GM18498 (cell line): ENCODE data around the gene IL25.
"Not testable (repeated sequence)": the region's sequence is repeated elsewhere in the genome, so short reads cannot be mapped to it uniquely, and the experiment has no call there.

Source experiments
- ATAC-seq: cut with Tn5 transposase; IDR thresholded peaks from one replicate; pipeline ENCODE4 v1.9.1; 2021; ENCODE audit warnings: mild to moderate bottlenecking, moderate library complexity; ENCODE audit not compliant: unreplicated experiment

The IL25 gene

DNA sequence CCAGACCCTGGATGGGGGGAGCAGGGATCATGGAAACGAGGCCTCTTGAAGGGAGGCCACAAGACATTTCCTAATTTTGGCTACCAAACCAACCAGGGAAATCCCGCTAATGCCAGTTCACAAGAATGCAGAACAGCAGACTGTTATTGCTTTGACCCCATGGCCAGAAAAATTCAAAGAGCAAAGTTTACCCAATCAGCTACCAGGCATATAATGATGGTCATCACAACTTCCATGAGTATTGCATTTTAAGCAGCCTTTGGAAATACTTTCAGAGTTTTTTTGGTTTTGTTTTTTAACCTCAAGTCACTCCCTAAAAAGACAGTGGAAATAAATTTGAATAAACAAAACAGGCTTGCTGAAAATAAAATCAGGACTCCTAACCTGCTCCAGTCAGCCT lies at the start of gene IL25:
Gene IL25, plus strand, starts transcription at position 301 of the 400 bp plus-strand sequence.
- ATAC-seq, result no peak

DNA sequence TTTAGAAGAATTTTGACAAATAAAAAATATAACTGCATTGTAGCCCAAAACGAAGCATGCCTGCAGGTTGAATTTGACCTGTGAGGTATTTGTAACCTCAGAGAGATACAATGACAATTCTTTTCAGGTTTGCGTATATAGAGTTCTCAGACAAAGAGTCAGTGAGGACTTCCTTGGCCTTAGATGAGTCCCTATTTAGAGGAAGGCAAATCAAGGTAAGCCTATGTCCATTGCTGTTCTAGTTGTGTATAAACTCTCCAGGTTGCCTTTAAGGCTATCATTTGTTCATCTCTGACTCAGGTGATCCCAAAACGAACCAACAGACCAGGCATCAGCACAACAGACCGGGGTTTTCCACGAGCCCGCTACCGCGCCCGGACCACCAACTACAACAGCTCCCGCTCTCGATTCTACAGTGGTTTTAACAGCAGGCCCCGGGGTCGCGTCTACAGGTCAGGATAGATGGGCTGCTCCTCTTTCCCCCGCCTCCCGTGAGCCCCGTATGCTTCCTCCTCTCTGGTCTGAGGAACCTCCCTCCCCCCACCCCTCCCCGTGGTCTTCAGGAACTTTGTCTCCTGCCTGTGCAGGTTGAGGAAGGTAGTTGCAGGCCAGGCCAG lies 48.7 kb upstream of the IL25 start:
- no peak for ATAC-seq

DNA sequence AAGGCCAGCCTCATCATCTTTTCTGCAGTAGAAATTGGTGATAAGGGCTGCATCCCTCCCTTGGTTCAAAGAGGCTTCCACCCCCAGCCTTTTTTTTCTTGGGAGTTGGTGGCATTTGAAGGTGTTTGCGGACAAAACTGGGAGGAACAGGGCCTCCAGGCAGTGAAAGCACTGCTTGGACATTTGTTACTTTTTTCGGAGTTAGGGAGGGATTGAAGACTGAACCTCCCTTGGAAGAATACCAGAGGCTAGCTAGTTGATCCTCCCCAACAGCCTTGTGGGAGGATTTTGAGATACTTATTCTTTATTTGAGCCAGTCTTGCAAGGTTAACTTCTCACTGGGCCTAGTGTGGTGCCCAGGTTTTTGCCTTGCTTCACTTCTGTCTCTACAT lies 48.2 kb upstream of the IL25 start:
- ATAC-seq, result no peak

DNA sequence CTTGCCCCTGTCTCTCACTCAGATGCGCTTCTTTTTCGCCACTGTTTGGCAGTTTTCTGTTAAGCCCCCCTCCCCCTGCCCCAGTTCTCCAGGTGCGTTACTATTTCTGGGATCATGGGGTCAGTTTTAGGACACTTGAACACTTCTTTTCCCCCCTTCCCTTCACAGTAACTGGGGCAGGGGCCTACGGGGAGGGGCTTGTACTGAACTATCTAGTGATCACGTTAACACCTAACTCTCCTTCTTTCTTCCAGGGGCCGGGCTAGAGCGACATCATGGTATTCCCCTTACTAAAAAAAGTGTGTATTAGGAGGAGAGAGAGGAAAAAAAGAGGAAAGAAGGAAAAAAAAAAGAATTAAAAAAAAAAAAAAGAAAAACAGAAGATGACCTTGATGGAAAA lies 47.6 kb upstream of the IL25 start:
- no peak for ATAC-seq

DNA sequence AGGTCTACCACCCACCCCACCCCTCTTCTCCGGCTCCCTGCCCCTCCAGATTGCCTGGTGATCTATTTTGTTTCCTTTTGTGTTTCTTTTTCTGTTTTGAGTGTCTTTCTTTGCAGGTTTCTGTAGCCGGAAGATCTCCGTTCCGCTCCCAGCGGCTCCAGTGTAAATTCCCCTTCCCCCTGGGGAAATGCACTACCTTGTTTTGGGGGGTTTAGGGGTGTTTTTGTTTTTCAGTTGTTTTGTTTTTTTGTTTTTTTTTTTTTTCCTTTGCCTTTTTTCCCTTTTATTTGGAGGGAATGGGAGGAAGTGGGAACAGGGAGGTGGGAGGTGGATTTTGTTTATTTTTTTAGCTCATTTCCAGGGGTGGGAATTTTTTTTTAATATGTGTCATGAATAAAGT lies 46.9 kb upstream of the IL25 start:
- not testable (repeated sequence) for ATAC-seq

DNA sequence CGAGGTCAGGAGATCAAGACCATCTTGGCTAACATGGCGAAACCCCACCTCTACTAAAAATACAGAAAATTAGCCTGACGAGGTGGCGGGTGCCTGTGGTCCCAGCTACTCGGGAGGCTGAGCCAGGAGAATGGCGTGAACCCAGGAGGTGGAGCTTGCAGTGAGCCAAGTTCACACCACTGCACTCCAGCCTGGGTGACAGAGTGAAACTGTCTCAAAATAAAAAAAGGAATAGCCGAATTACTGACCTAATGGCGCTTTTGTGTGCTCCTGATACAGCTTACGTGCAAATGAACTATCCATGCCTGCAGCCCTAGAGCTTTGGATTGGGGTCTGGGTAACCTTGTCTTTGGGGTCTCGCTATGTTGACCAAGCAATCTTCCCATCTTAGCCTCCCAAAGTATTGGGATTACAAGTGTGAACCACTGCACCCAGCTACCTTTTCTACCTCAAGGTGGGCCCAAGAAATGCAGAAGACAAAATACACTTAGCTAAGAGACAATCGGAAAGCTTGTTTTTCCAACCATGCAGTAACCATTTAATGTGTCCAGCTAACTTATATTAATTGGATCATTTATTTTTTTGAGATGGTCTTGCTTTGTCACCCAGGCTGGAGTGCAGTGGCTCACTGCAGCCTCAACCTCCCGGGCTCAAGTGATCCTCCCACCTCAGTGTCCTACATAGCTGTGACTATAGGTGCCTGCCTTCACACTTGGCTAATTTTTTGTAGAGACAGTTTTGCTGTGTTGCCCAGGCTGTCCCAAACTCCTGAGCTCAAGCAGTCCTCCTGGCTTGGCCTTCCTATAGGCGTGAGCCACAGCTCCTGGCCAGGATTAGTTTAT lies 45.9 kb upstream of the IL25 start:
- no peak for ATAC-seq

DNA sequence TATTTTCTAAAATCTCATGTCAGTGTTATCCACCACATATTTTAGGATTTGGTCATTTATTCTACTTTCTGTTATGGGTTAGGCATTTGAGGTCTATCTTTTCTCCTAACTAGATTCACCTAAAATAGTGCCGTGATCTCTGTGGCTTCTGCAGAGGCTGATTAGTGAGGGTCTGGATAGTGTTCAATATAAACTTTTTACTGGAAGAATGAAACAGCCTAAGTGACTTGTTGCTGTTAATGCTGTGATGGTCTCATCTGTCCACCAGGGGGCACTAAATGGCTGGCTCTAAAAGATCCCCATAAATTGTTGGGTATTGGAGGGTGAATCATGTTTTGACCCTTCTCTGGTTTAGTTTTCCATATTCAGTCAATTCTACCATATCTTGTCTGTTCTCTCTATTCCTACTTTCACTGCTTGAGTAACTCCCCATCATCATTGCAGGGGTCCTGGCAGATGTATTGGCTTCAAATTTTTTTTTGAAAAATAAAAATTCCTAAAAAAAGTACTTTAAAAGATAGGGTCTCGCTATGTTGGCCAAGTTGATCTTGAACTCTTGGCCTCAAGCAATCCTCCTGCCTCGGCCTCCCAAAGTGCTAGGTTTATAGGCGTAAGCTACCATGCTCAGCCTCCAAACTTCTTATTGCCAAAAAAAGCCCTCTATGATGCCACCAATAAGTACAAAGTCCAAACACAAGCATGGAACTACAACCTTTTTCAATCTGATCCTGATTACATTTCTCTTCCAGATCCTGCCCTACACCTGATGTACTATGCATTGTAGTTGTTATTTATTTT lies 44.5 kb upstream of the IL25 start:
- ATAC-seq, result no peak

DNA sequence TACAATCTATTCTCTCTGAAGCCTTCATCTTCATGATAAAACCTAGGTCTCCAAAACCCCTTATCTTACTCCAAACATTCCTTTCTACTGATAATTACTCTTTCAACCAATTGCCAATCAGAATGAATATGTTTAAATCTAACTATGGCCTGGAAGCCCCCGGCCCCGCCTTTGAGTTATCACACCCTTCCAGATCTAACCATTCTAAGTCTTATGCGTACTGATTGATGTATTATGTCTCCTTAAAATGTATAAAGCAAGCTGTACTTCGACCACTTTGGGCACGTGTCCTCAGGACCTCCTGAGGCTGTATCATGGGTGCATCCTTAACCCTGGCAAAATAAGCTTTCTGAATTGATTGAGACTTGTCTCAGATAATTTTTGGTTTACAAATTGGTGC lies 37.0 kb upstream of the IL25 start:
- no peak for ATAC-seq

DNA sequence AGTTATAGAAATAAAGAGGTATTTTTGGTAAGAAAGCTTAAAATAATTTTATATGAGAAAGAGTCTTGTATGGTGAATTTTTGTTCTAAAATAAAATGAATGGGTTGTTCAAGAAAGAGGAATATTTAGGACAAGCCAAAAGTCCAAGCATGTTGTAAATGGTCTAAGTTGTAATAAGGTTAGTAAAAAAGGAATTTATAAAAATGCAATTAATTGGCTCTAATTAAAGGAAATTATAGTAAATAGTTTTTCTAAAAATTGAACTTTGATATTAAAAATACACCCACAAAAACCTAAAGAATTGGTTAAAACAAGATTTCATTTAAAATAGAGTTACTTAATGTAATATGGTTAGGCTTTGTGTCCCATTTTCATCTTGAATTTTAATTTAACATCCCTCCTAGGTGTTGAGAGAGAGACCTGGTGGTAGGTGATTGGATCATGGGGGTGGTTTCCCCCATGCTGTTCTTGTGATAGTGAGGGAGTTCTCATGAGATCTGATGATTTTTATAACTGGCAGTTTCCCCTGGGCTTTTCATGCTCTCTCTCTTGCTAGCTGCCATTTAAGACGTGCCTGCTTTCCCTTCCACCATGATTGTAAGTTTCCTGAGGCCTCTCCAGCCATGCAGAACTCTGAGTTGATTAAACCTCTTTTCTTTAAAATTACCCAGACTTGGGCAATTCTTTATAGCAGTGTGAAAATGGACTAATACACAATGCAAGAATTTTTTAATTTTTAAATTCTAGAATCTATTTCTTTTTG lies 32.9 kb upstream of the IL25 start:
- no peak for ATAC-seq

DNA sequence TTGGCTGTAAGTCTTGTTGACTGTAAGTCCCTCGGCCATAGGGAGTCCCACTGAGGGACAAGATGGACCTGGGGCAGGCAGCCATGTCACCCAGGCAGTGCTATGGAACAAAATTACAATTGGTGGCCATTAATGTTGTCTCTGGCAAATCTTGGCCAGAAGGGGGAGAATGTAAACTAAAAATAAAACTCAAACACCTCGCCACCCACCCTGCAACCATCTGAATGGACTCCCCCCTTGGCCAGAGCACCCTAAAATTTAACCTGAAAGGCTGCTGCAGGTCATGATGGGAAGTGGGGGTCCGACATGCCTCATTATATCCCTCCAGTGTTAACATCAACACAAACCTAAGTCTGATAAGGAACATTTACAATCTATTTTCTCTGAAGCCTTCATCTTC lies 28.1 kb upstream of the IL25 start:
- ATAC-seq, result no peak

DNA sequence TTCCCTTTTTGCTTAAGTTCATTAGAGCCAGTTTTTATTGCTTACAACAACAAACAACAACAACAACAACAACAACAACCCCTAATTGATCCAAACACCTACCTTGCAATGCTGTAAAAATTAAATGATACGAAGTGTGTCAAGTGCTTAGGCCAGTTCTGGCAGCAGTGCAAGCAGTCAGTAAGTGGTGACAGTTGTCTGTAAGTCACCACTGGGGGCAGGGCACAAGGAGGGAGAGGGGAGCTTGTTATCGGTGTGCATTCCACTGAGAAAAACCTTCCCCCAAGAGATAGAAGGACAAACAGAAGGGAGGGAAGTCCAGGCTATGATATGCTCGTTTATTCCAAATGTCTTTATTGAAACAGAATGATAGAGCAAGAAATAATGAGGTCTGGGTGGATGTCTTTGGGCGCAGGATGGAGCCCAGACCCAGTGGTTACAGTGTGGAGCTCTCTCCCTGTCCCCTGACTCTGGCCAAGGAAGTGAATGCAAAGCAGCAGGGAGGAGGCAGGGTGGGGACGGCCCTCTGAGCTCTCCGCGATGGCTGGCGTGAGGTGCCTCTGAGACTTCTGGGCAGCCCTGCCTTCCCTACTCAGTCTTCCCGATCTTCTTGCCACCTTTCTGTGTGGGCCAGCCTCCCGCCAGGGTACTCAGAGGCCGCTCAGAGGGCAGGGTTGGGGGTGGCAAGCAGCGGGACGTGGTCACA lies 26.5 kb upstream of the IL25 start:
- ATAC-seq, result no peak

DNA sequence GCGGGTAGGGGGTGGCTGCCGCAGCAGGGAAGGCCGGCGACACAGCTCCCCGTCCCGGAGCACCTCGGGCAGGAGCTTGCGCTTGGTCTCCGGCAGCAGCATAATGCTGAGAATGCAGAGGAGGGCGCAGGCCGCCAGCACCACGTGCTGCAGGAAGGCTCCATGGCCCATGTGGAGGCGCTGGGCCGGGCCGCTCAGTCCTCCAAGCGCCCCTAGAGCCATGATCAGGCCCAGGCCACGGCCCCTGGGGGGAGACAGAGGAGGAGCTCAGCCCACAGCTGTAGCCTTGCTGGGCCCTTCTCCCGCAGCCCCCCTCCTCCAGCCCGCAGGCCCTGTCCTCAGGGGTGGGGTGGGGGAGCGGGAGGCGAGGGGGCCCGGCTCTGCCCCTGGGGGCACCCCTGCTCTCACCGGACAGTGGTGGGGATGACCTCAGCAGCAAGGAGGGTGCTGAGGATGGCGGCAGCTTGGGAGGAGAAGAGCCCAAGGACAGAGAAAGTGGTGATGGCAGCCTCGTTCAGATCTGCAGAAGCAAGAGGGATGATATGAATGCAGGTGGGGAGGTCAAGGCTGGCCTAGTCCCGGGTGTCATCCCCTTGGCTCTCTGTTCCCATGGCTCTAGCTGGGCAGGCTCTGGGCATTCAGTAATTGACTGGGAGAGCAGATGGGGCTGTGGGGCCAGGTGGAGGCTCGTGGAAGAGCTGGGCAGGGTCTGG lies 25.8 kb upstream of the IL25 start:
- no peak for ATAC-seq

DNA sequence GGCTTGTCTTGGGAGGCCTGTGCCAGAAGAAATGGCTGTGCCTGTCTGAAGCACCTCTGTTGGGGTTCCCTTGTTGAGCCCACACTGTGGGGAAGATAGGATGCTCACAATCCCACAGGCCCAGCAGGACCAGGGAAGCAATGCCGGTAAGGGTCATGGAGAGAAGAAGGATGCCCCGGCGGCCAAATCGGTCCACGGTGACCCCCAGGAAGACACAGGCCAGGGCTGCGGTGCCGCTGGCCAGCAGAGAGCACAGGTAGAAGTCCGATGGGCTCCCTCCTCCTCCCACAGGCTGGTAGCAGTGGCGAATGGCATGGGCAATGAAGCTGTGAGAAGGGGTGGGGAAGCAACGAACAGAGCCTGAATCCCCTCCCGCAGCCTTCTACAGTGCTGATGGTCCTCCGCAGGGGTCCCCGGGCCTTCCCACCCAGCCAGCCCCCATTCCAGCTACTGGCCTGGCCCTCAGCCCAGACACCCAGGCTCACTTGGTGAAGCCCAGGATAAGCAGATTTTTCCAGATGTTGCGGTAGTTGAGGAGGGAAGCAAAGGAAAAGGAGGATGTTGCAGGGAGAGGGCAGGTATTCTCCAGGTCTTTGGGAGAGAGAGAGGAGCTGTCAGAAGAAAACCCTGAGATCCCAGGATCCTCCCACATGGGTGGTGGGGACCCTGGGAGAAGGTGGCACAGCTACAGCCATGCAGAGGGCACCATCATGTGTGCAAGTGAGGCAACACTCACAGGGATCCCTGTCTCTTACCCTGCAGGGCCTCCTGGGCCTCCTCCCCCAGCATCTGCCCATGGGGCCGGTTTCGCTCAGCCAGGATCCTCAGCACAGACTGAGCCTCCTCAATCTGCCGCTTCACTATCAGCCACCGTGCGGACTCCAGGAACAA lies 25.0 kb upstream of the IL25 start:
- no peak for ATAC-seq

DNA sequence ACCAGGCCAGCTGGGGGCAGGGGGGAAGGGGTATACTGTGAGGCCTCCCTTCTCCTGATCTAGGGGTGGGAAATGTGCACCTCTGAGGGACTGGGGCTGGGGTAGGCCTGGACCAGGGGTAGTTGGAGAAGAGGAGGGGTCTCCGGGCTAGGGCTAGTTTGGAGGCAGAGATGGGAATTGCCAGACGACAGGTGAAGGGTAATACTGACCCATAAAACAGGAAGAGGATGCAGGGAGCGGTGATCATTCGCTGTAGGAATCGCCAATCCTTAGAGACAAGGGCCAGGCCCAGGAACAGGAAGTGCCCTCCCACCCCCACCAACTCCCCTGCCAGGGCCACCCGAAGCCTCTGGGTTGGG lies 24.3 kb upstream of the IL25 start:
- no peak for ATAC-seq

DNA sequence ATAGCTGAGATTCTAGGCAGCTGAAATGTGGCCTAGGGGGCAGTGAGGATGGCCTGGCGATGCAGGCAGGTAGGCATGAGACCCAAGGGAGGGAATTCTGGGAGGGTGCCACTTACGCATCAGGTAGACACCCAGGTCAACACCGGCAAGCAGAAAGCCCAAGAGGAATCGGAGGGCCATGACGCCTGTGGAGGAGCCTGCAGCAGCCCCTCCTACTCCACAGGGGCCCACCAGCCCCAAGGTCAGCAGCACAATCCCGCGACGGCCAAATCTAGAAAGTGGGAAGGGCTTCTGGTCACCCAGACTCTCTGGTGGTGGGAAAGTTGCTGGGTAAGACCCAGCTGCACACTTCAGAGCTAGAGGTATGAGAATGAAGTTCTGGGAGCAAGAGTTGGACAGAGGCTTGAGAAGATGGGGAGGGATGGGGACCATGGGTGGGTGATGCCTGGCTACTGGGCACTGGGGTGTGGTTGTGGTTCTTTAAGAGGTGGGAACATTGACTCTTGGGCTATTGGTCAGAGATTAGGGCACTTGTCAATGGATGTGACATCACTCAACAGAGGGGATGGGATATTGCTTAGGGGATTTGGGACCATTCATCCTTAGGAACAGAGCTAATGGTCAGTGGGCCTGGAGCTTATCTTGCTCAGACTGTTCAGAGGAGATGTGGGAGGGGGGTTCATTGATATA lies 23.3 kb upstream of the IL25 start:
- no peak for ATAC-seq

DNA sequence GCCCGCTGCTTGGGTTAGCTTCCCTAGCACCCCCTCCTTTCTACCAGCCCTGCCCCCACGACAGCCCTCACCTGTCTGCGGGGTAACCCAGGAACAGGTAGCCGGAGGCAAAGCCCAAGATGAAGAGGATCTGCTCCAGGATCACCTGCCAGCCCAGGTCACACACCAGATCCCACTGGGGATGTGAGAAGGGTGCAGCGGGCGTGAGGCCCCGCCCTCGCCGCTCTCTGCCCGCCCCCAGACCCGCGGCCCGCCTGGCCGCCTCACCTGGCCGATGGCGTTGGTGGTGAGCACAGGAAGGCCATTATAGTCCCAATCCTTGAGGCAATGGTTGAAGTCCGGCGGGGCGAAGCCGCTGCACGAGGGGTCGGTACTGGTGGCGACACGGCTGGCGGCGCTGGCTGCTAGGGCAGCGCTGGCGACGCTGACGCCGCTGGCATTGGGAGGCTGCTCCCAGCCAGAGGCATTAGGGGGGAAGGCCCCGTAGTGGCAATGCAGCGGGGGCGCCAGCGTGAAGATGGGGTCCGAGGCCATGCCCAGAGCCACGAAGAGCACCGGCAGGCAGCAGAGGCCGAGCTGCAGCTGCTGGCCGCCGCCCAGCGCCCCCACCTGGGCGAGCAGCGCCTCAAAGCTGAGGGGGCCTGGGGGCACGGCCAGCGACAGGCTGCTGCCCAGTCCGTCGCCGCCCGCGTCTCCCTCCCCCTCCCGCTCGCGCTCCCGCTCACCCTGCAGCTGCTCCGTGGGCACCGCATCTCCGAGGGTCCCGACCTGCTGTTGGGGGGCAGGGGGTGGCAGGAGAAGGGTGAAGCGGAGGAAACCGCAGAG lies 20.7 kb upstream of the IL25 start:
- ATAC-seq, result no peak
